Mesenchymal stem cell (in vitro differentiated cells and primary cell): ENCODE measurements around the gene PTPRE.

ENCODE experiments used
- DNase-seq: peaks from one replicate; pipeline ENCODE4 v3.0.0-alpha.2; 2013
- H2AFZ ChIP-seq: one replicate; pipeline ENCODE4 v1.6.1; 2013; ENCODE audit warnings: low read depth, mild to moderate bottlenecking, control low read depth, inconsistent platforms, low read length, moderate library complexity
- H2AK5ac ChIP-seq: 2 replicates; pipeline ENCODE4 v1.6.1; 2013; ENCODE audit warnings: low read length, moderate library complexity, mild to moderate bottlenecking, inconsistent platforms; ENCODE audit not compliant: severe bottlenecking
- H2BK120ac ChIP-seq: one replicate; pipeline ENCODE4 v1.6.1; 2013; ENCODE audit warnings: low read depth, mild to moderate bottlenecking, inconsistent platforms, low read length, moderate library complexity
- H2BK12ac ChIP-seq, 2 experiments: one replicate each; pipeline ENCODE4 v1.6.1; 2013; ENCODE audit warnings: inconsistent platforms in 2 of 2, low read length in 2 of 2, mild to moderate bottlenecking in 2 of 2, moderate library complexity in 2 of 2, control low read depth in 1 of 2
- H2BK15ac ChIP-seq: one replicate; pipeline ENCODE4 v1.6.1; 2013; ENCODE audit warnings: mild to moderate bottlenecking, low read depth, inconsistent platforms; ENCODE audit not compliant: poor library complexity, severe bottlenecking
- H2BK5ac ChIP-seq: 2 replicates; pipeline ENCODE4 v1.6.1; 2013; ENCODE audit warnings: low read depth, mild to moderate bottlenecking, low read length, control low read depth, inconsistent platforms; ENCODE audit not compliant: poor library complexity, severe bottlenecking
- H3K14ac ChIP-seq, 2 experiments: one replicate each; pipeline ENCODE4 v1.6.1; 2013; ENCODE audit warnings: inconsistent platforms in 2 of 2, low read length in 2 of 2, control low read depth in 1 of 2, mild to moderate bottlenecking in 1 of 2, moderate library complexity in 1 of 2
- H3K18ac ChIP-seq, 2 experiments: one replicate each; pipeline ENCODE4 v1.6.1; 2013; ENCODE audit warnings: inconsistent platforms in 2 of 2, low read length in 2 of 2, control low read depth in 1 of 2, low read depth in 1 of 2, mild to moderate bottlenecking in 1 of 2
- H3K23ac ChIP-seq, 2 experiments: one replicate each; pipeline ENCODE4 v1.6.1; 2013; ENCODE audit warnings: inconsistent platforms in 2 of 2, low read length in 2 of 2, mild to moderate bottlenecking in 2 of 2, moderate library complexity in 2 of 2, control low read depth in 1 of 2
- H3K27ac ChIP-seq: 2 replicates; pipeline ENCODE4 v1.5.1; 2013; ENCODE audit warnings: mild to moderate bottlenecking, moderate library complexity, low read length, control low read depth, inconsistent platforms; ENCODE audit not compliant: poor library complexity, severe bottlenecking
- H3K27me3 ChIP-seq, 2 experiments: 2 replicates each; pipeline versions ENCODE4 v1.6.1 to v1.7.0; 2013; ENCODE audit warnings: low read length in 2 of 2, mild to moderate bottlenecking in 2 of 2, moderate library complexity in 2 of 2, control low read depth in 1 of 2, inconsistent platforms in 1 of 2; ENCODE audit not compliant: control insufficient read depth in 1 of 2, insufficient read depth in 1 of 2
- H3K36me3 ChIP-seq, 2 experiments: 2 replicates each; pipeline versions ENCODE4 v1.6.1 to v1.7.0; 2013; ENCODE audit warnings: low read length in 2 of 2, control low read depth in 1 of 2, inconsistent platforms in 1 of 2, low read depth in 1 of 2, mild to moderate bottlenecking in 1 of 2; ENCODE audit not compliant: insufficient read depth in 2 of 2, control insufficient read depth in 1 of 2
- H3K4ac ChIP-seq, 2 experiments: one replicate each; pipeline ENCODE4 v1.6.1; 2013; ENCODE audit warnings: inconsistent platforms in 2 of 2, low read length in 2 of 2, mild to moderate bottlenecking in 2 of 2, moderate library complexity in 2 of 2, control low read depth in 1 of 2, low read depth in 1 of 2
- H3K4me1 ChIP-seq: 2 replicates; pipeline ENCODE4 v1.6.1; 2013; ENCODE audit warnings: low read depth, low read length, control low read depth; ENCODE audit not compliant: control insufficient read depth, insufficient read depth
- H3K4me2 ChIP-seq: 2 replicates; pipeline ENCODE4 v1.6.1; 2013; ENCODE audit warnings: low read length, mild to moderate bottlenecking, inconsistent platforms; ENCODE audit not compliant: poor library complexity, severe bottlenecking
- H3K4me3 ChIP-seq, 2 experiments: 2 replicates each; pipeline versions ENCODE4 v1.5.1 to v1.7.0; 2013; ENCODE audit warnings: low read length in 2 of 2, mild to moderate bottlenecking in 2 of 2, control low read depth in 1 of 2, low read depth in 1 of 2; ENCODE audit not compliant: insufficient read depth in 1 of 2
- H3K79me1 ChIP-seq: replicated peaks from 2 replicates; pipeline ENCODE4 v1.6.1; 2013; ENCODE audit warnings: mild to moderate bottlenecking, control low read depth, low read length, inconsistent platforms; ENCODE audit not compliant: poor library complexity, severe bottlenecking
- H3K9ac ChIP-seq: 2 replicates; pipeline ENCODE4 v1.7.0; 2013; ENCODE audit warnings: mild to moderate bottlenecking, low read length, moderate library complexity
- H3K9me3 ChIP-seq: 2 replicates; pipeline ENCODE4 v1.7.0; 2013; ENCODE audit warnings: mild to moderate bottlenecking, low read length; ENCODE audit not compliant: control insufficient read depth
- H4K8ac ChIP-seq: one replicate; pipeline ENCODE4 v1.6.1; 2013; ENCODE audit warnings: inconsistent platforms, mild to moderate bottlenecking, low read length, moderate library complexity
- H4K91ac ChIP-seq: one replicate; pipeline ENCODE4 v1.6.1; 2013; ENCODE audit warnings: mild to moderate bottlenecking, low read length, inconsistent platforms
- WGBS: methylation state at CpG from one replicate; pipeline ENCODE4 v1.1.7; 2013; ENCODE audit warnings: mixed read lengths; 5-methylcytosine and 5-hydroxymethylcytosine counted together

Gene PTPRE

GRCh38 chr10:128040681-128041080 is 133.8 kb downstream of the PTPRE start:
- H2AFZ ChIP-seq = no peak overlapping the region
- no peak overlapping the region for H3K4ac ChIP-seq
- no peak overlapping the region for H3K9ac ChIP-seq
- 93% methylated on average over 4 of the region's 8 CpGs for WGBS
- no peak overlapping the region for H4K8ac ChIP-seq
- H2BK5ac ChIP-seq = no peak overlapping the region
- H3K4me2 ChIP-seq = no peak overlapping the region
- H3K4me1 ChIP-seq = no peaks in the 10 kb centered on the region
- no peak overlapping the region for H2BK12ac ChIP-seq
- H3K9me3 ChIP-seq = no peaks in the 10 kb centered on the region
- no peak overlapping the region for H2AK5ac ChIP-seq
- H3K27ac ChIP-seq = no peak overlapping the region
- H3K14ac ChIP-seq = peak overlapping the region in 1 of 2 experiments; percentile 23
- H2BK120ac ChIP-seq = no peak overlapping the region
- H3K79me1 ChIP-seq = no peaks in the 10 kb centered on the region
- H4K91ac ChIP-seq = no peak overlapping the region
- H3K4me3 ChIP-seq = no peak overlapping the region
- H3K23ac ChIP-seq = no peak overlapping the region
- DNase-seq = no peak
- no peak overlapping the region for H3K18ac ChIP-seq
- H3K36me3 ChIP-seq = no peaks in the 10 kb centered on the region
- no peak overlapping the region for H2BK15ac ChIP-seq
- no peaks in the 10 kb centered on the region for H3K27me3 ChIP-seq

GRCh38 chr10:128042131-128042610 is 135.3 kb downstream of the PTPRE start:
- H2BK15ac ChIP-seq = no peak overlapping the region
- H2AFZ ChIP-seq = no peak overlapping the region
- H3K79me1 ChIP-seq = no peaks in the 10 kb centered on the region
- no peak overlapping the region for H3K18ac ChIP-seq
- no peak overlapping the region for H3K27ac ChIP-seq
- no peak overlapping the region for H2BK12ac ChIP-seq
- no peak overlapping the region for H3K9ac ChIP-seq
- H3K4me1 ChIP-seq = peaks cover 3% of the 10 kb centered on the region
- DNase-seq = no peak
- no peak overlapping the region for H4K91ac ChIP-seq
- H2BK120ac ChIP-seq = no peak overlapping the region
- no peak overlapping the region for H3K4ac ChIP-seq
- H3K27me3 ChIP-seq = no peaks in the 10 kb centered on the region
- no peak overlapping the region for H3K23ac ChIP-seq
- H3K36me3 ChIP-seq = no peaks in the 10 kb centered on the region
- no peak overlapping the region for H2AK5ac ChIP-seq
- H4K8ac ChIP-seq = no peak overlapping the region
- no peak overlapping the region for H3K4me2 ChIP-seq
- H3K4me3 ChIP-seq = no peak overlapping the region
- H2BK5ac ChIP-seq = no peak overlapping the region
- no peaks in the 10 kb centered on the region for H3K9me3 ChIP-seq
- no peak overlapping the region for H3K14ac ChIP-seq
- 89% methylated on average over 17 of the region's 17 CpGs for WGBS

GRCh38 chr10:128043259-128044045 is 136.5 kb downstream of the PTPRE start:
- Histone ChIP-seq H2AK5ac (no peak overlapping the region), H3K9ac (no peak overlapping the region), H2BK12ac (no peak overlapping the region), H2BK15ac (peak overlapping the region; percentile 23), H3K23ac (no peak overlapping the region), H3K4me1 (peaks cover 6% of the 10 kb centered on the region), H3K18ac (no peak overlapping the region), H3K79me1 (no peaks in the 10 kb centered on the region), H4K91ac (no peak overlapping the region), H3K27me3 (no peaks in the 10 kb centered on the region), H3K4me3 (no peak overlapping the region), H3K4me2 (no peak overlapping the region), H3K9me3 (no peaks in the 10 kb centered on the region), H3K36me3 (no peaks in the 10 kb centered on the region), H3K14ac (peak overlapping the region in 1 of 2 experiments; percentile 45), H2AFZ (no peak overlapping the region), H3K27ac (no peak overlapping the region), H4K8ac (no peak overlapping the region), H2BK120ac (no peak overlapping the region), H2BK5ac (no peak overlapping the region), H3K4ac (no peak overlapping the region)
- 83% methylated on average over 11 of the region's 18 CpGs for WGBS
- no peak for DNase-seq

DNA sequence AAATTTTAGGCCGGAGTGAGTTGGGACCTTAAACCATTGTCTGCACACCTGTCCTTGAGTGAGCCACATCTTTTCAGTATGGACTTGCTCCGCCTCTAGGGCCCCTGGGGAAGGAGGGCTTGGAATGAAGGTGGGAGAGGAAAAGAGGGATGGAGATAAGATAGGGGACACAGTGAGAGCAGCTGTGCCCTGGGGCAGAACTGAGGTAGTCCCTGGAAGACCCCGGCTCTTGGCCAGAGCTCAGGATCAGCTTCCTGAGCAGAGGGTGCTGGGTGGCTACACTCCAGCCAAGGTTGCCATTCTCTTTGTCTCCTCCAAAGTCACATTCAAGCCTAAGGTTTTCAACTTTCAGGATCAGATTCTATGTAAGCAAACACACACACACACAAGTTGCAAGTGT is 137.3 kb downstream of the PTPRE start:
- 97% methylated on average over 3 of the region's 3 CpGs for WGBS
- no peak overlapping the region for H3K4me3 ChIP-seq
- no peak overlapping the region for H3K4me2 ChIP-seq
- no peak overlapping the region for H2BK15ac ChIP-seq
- H3K14ac ChIP-seq = no peak overlapping the region
- H4K8ac ChIP-seq = no peak overlapping the region
- peaks cover 6% of the 10 kb centered on the region for H3K4me1 ChIP-seq
- no peak overlapping the region for H2BK5ac ChIP-seq
- no peaks in the 10 kb centered on the region for H3K27me3 ChIP-seq
- no peak overlapping the region for H3K27ac ChIP-seq
- H3K23ac ChIP-seq = no peak overlapping the region
- DNase-seq = no peak
- H3K79me1 ChIP-seq = no peaks in the 10 kb centered on the region
- H3K9me3 ChIP-seq = no peaks in the 10 kb centered on the region
- H4K91ac ChIP-seq = no peak overlapping the region
- no peak overlapping the region for H3K18ac ChIP-seq
- H3K9ac ChIP-seq = no peak overlapping the region
- no peak overlapping the region for H3K4ac ChIP-seq
- H2AFZ ChIP-seq = no peak overlapping the region
- no peak overlapping the region for H2BK12ac ChIP-seq
- no peaks in the 10 kb centered on the region for H3K36me3 ChIP-seq
- H2AK5ac ChIP-seq = no peak overlapping the region
- H2BK120ac ChIP-seq = no peak overlapping the region
